Middle frontal gyrus (tissue), 1 donor: ENCODE data around the gene TDRD9.

ENCODE experiments used
- DNase-seq: peaks from one replicate; pipeline ENCODE4 v3.0.0-alpha.2; 2015; ENCODE audit warnings: low spot score; ENCODE audit errors: extremely low spot score

TDRD9 gene

GRCh38 chr14:104091061-104091926 is 163.0 kb downstream of the TDRD9 start:
- DNase-seq, result no peak

DNA sequence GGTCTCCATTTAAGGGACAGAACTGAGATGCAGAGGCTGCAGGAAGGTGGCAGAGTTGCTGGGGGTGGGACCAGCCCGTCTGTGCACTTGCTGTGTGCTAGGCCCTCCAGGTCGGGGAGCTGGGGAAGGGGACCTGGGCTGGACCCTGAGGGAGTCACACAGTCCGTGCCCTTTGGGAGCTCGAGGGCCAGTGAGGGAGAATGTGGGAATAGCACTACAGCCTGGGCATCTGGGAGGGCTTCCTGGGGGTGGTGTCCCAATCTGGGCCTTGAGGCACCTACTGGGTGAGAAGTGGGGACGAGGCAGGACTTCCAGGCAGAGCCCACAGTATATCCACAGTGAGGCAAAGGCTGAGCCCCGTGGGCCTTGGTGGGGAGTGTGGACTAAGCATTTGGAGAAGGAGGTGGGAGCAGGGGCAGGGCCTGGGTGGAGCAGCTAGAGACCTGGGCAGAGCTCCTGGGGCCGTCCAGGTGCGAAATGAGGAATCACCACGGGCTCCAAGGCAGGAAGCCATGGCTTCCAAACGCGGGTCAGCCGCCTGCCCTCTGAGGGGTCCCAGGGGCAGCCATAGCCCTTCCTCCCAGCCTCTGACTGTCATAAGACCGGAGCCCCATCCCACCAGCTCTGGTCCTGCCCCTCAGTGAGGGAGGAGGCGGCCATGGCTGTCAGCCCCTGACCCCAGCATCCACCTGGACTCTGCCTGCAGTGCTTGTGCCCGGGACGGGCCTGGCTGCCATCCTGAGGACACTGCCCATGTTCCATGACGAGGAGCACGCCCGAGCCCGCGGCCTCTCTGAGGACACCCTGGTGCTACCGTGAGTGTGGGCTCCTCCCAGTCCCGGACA is 163.9 kb downstream of the TDRD9 start:
- no peak for DNase-seq

GRCh38 chr14:104092931-104093365 is 164.7 kb downstream of the TDRD9 start:
- DNase-seq, result no peak

GRCh38 chr14:104093366-104094055 is 165.3 kb downstream of the TDRD9 start:
- DNase-seq, result no peak

- DNase-seq, result no peak
Observed at GRCh38 chr14:104094056-104094708, 165.9 kb downstream of the TDRD9 start.

DNA sequence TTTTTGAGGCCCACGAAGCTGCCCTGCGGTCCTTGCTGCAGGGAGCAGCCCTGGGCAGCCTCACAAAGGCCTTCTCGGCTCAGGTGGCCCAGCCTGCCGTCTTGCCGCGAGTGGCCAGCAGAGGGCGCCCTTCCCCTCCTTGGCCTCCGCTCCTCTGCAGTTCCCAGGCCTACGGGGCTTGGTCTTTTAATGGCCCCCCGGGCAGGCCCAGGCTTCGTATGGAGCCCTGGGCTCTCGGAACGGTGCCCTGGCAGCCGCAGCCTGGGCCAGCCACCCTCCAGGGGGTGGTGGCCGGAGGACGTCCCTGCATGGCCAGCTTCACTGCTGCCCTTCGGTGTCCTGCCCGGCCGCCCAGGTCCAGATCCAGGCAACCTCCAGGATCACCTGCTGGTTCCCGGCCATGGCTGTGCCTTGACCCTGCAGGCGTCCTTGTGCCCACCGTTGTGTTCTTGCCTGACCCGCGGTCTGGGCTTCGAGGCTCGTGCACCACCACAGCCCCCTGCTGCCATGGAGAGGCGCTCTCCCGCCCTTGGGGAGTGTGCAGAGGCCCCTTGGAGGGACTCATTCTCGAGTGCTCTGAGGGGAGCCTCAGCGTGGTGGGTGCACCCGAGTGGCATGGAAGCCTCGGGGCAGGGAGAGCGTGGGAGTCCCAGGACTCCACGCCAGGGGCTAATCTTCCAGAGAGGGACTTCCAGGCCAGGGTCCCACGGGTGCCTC is 166.6 kb downstream of the TDRD9 start:
- DNase-seq, result no peak

DNA sequence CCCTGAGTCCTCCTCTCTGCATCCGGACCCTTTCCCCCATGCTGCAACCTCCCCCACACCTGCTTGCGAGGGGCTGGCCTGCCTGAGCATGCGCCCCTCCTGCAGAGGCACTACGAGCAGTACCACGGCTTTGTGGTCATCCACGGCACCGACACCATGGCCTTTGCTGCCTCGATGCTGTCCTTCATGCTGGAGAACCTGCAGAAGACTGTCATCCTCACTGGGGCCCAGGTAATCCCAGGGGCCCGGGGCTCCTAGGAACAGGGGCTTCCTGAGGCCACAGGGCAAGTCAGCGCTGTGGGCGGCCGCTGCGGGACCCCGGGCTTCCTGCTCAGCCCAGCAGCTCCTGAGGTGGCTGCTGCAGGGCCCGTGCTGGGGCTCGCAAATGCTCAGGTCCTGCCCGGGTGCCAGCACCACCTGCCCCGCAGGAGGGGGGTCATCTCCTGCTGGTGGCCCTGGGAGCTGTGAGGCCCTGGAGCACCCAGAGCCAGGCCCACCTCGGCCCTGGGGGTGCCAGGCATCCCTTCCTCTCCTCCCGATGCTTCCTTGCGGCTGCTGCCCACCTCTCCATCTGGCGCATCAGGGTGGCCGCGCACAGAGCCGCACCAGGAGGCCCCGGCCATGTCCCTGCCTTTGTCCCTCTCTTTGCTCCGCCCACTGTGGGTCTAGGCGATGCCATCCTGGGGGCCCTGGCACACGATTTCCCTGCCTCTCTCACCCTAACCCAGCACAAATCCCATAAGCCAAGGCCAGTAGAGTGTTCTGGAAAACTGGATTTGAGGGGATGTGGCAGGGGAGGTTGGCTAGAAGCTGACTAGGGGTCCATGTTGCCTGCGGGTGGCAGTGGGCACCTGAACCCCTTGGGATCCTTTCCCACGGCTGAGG is 167.4 kb downstream of the TDRD9 start:
- no peak for DNase-seq

DNA sequence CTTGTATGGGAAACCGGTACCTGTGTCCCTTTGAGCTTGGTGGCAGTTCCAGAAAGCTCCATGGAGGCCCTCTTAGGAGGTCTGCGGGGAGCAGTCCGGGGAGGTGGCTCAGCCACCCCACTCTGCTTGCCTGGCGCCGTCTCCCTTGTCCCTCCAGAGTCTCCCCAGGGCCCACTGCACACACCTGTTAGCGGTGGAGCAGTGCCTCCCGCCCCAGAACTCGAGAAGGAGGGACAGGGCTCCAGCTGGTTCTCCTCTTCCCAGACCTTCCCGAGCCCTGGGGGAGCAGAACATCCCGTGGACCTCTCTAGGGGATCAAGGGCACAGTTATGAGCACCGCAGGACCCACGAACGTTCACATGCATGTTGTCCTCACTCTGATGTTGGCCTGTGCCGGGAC is 168.1 kb downstream of the TDRD9 start:
- DNase-seq, result no peak

- DNase-seq, result no peak
Observed at GRCh38 chr14:104096751-104097700, 168.8 kb downstream of the TDRD9 start.

GRCh38 chr14:104098272-104099095 is 170.2 kb downstream of the TDRD9 start:
- DNase-seq, result no peak

DNA sequence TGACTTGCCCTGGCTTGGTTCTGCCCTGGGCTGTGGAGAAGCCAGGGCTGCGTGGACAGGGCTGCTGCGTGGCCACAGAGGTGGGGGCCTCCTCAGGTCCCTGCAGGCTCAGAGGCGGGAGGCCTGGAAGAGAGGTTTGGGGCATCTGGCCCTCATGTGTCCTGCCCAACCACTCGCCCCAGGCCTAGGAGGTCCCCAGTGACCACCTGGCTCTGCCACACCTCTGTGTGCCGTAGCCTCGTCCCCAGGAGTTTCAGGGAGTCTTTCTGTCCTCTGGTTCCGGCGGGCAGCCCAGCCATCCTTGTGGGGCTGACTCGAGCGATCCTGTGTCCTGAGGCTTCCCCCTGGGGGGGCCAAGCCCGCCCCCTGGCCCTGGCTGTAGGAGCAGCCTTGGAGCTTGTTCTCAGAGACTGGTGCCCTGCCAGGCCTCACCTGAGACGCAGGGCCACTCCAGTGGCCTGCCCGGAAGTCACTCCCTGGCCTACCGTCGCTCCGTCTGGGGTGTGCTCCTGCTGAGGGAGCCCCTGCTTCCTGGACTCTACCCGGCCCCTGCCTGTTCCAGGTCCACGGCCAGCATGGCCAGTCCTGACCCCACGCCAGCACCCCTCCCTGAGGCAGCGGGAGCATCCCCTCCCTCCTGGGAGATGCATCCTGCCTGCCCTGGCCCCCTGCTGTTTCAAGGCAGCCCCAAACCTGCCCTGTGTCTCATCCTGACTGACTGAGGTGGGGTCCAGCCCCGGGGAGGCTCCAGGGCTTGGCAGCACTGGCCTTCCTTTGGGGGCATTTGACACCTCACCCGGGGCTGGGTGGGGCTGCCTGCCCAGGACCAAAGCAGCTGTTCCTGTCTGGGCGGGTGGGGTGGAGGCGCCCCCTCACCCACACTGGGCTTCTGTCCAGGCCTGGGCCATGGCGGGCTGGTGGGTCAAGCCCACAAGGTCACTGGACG is 171.1 kb downstream of the TDRD9 start:
- DNase-seq, result no peak

- DNase-seq, result no peak
Observed at GRCh38 chr14:104100171-104101085, 172.2 kb downstream of the TDRD9 start.

DNA sequence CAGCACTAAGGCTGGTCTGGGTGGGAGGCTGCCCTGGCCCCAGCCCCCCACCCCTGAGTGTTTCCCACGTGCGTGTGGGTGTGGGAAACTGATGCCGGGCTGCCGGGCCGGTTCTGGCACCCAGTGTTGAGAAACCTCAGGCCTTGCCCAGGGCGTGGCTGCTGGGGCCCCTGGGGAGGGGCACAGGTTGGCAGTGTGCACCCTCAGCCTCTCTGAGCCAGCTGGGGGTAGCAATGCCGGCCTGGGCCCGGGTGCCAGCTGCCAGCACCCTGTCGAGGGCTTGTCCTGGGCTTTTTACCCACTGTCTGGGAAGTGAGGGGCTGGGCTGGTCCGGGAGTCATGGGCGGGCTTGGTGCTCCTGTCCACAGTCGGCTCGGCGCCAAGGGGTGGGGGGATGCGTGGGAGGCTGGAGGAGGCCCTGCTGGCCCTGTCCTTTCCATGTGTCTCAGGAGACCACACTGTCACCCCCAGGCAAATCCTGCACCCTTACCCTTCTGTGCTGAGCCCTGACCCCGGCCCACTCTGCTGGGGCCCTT is 172.9 kb downstream of the TDRD9 start:
- no peak for DNase-seq

GRCh38 chr14:104101651-104102281 is 173.5 kb downstream of the TDRD9 start:
- DNase-seq, result no peak
